Adrenal gland (tissue), 5 donors: ENCODE results near the gene TSGA10.

Source experiments
- POLR2A ChIP-seq, 2 donors: fragments of 450-650 bp; IDR thresholded peaks; one replicate each; pipeline ENCODE4 v1.6.1; 2017; ENCODE audit warnings: antibody characterized with exemption in 2 of 2, mild to moderate bottlenecking in 2 of 2, moderate library complexity in 1 of 2
- TF ChIP-seq, protein P1 (sequence below), 6 experiments: fragments of 450-650 bp in 4 of 6; fragments of 200-600 bp in 2 of 6; sonication (generic) in 1 of 6; IDR thresholded peaks; 1 replicate in 5 of 6; 2 replicates in 1 of 6; pipeline versions ENCODE4 v1.5.1 to v1.8.0; 2016 to 2021; ENCODE audit warnings: antibody characterized with exemption in 6 of 6, mild to moderate bottlenecking in 2 of 6, moderate library complexity in 1 of 6
- donor health status: DM: no; HTN: no; CAD: no.

DNA sequence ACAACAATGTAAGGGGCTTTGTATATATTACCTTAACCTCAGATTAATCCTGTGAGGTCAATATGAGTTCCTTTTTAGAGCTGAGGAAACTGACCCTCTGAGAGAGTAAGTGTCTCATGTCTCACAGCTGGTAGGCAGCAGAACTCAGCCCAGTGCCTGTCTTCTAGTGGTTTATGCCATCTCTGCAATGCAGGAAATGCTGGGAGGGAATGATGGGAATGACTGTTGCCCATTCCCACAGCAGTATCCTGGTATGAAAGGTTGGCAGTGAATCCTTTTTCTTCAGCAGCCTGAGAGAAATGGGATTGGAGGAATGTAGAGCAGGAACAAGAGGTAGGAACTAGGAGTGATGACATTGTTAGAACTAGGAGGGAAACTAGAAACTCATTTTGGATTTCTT lies 32.3 kb upstream of the TSGA10 start:
- no peak for TF ChIP-seq POLR2A (IDR thresholded peaks at IDR 0.05)
- TF ChIP-seq, protein P1, sequence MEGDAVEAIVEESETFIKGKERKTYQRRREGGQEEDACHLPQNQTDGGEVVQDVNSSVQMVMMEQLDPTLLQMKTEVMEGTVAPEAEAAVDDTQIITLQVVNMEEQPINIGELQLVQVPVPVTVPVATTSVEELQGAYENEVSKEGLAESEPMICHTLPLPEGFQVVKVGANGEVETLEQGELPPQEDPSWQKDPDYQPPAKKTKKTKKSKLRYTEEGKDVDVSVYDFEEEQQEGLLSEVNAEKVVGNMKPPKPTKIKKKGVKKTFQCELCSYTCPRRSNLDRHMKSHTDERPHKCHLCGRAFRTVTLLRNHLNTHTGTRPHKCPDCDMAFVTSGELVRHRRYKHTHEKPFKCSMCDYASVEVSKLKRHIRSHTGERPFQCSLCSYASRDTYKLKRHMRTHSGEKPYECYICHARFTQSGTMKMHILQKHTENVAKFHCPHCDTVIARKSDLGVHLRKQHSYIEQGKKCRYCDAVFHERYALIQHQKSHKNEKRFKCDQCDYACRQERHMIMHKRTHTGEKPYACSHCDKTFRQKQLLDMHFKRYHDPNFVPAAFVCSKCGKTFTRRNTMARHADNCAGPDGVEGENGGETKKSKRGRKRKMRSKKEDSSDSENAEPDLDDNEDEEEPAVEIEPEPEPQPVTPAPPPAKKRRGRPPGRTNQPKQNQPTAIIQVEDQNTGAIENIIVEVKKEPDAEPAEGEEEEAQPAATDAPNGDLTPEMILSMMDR (IDR thresholded peaks at IDR 0.05), result no peak
